Stimulated activated CD8-positive, alpha-beta memory T cell treated with anti-CD3 and anti-CD28 coated beads, Interleukin-2, amount 100 ng/mL, for 1 hour (primary cell): Measurements from ENCODE around the gene FIGLA.
A peak's percentile ranks its signal among the peaks of the same experiment; 100 is the strongest.
"Not testable (repeated sequence)": the region's sequence is repeated elsewhere in the genome, so short reads cannot be mapped to it uniquely, and the experiment has no call there.

Experiments used
- DNase-seq, 2 donors: peaks; one replicate each; pipeline ENCODE4 v3.0.0-alpha.2; 2020; ENCODE audit warnings: low read depth in 2 of 2

Gene FIGLA

DNA sequence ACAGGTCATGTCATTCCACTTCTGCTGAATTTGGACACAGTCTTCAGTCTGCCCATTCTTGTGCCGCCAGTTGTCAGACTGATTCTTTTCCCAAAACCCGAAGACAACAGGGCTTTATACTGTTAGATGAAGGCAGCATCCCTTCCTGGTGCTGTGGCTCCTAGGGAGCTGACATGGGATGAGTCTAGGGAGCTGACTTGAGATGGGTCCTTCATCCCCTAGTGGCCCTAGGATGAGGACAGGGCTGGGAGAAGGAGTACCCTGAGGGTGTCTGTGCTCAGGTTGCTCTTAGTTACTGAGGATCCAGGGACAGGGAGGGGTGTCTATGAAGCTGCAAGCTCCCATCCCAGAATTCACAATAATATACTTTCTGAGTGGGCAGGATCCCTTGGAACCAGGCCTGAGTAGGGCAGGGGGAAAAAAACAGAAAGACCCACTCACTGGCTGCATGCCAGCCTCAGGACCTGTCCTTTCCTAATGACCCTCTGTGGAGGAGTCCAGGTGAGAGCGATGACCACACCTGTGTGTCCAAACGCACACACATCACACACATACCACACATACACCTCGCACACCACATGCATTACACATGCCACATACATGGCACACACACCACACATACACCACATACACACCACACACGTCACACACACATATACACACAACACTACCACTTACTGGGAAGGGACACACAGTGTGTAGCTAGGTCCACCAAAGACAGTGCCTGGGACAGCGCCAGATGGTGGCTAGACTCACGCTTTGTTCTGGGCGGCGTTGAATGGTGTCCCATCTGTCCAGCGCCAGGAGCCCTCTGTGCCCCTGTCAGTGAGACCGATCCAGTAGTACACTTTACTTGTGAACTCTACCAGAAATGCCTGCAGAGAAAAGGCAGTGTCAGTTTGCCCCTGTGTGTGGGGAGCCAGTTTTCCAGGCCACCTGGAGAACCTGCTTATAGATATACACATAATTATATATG, 18.8 kb upstream of the FIGLA start:
- DNase-seq = no peak

DNA sequence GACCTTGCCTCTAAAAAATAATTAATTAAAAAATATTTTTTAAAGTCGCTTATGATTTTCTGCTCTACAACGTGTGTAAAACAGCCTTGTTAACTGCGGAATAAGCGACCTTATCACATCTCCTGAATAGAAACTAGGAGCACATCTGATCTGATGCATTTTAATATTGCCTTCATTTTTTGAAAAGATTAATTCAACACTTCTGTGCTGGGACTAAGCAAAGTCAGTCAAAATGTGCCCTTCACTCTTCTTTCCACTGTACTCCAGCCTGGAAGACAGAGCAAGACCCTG, 17.3 kb upstream of the FIGLA start:
- DNase-seq = no peak

DNA sequence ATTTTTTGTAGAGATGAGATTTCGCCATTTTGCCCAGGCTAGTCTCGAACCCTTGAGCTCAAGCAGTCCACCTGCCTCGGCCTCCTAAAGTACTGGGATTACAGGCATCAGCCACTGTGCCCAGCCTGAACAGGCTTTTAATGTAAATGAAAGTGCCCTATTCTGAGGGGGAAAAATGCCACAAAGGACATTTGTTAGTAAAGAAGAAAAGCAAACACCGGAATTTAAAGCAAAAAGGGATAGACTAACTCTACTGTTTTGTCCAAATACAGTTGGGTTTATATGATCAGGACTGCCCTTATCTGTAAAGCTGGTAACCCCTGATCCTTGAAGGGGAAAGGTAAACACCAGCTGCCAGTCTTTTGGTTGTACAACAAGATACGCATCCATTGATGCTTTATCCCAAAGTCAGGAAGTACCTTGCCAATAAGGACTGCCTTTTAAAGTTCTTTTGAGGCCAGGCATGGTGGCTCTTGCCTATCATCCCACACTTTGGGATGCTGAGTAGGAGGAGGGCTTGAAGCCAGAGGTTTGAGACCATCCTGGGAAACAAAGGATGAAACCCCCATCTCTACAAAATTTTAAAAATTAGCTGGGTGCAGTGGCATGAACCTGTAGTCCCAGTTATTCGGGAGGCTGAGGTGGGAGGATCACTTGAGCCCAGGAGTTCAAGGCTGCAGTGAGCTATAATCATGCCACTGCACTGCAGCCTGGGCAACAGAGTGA, 16.8 kb upstream of the FIGLA start:
- DNase-seq = no peak

DNA sequence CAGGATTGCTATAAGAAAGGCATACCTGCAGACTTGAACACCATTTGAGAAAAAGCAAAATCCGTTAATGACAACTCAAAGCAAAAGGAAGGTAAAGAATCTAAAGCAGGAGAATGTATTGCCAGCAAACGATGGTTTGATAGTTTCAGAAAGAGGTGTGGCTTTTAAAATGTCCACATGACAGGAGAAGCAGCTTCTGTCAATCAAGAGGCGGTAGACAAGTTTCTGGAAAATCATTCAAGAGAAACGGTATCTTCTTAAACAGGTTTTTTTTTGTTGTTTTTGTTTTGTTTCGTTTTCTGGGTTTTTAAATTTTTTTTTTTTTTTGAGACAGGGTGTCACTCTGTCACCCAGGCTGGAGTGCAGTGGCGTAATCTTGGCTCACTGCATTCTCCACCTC, 16.2 kb upstream of the FIGLA start:
- no peak for DNase-seq

DNA sequence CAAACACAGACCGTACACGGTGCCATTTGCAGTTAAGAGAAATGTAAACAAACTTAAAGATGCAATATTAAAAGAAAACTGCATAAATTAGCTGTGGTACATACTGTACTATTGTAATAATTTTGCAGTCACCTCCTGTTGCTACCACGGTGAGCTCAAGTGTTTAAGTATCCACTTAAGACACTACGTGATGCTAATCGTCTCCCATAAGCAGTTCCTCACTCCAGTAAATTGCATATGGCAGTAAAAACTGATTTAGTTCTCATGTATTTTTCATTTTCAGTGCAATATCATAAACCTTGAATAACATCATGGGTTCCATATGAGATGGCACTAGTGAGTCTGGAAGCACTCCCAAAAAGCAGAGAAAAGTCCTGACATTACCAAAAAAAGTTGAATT, 15.6 kb upstream of the FIGLA start:
- no peak for DNase-seq

DNA sequence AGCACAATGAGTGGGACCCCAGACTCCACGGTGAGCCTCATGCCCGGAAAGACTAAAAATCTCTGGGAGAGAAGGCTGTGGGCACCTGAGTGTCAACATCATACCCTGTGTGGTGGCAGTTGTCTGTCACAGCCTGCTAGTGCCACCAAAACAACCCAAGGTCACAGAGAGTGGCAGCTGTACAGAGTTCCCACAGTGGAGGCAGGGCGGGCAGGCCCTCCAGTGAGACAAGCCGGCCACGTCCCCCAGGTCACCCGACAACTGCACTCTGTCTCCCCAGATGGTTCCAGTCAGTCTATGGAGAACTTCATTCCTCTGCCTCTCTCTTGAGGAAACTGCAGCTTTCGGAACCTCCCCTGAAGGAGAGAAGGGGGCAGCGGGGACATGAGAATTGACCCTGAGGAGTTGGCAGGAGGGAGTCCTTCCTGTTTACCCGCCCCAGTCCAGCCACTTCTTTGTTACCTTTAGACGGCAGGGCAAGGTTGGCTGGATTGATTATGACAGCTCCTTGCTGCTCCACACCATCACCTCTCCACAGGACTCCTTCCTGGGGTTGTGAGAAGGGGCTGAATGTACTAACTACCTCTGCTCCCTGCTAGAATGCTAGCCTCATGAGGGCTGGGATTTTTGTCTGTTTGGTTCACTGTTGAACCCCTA, 11.3 kb upstream of the FIGLA start:
- no peak for DNase-seq

DNA sequence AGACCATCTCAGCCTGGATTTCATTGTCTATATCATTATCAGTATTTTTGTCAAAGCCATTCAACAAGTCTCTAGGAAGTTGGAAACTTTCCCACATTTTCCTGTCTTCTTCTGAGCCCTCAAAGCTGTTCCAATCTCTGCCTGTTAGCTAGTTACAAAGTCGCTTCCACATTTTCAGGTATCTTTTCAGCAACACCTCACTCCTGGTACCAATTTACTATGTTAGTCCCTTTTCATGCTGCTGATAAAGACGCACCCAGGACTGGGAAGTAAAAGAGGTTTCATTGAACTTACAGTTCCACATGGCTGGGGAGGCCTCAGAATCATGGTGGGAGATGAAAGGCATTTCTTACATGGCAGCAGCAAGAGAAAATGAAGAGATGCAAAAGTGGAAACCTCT, 9.3 kb upstream of the FIGLA start:
- no peak for DNase-seq

DNA sequence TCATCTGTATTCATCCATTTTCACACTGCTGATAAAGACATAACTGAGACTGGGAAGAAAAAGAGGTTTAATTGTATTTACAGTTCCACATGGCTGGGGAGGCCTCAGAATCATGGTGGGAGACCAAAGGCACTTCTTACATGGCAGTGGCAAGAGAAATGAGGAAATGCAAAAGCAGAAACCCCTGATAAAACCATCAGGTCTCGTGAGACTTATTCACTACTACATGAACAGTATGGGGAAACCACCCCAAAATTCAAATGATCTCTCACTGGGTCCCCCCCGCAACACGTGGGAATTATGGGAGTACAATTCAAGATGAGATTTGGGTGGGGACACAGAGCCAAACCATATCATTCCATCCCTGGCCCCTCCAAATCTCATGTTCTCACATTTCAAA, 7.6 kb upstream of the FIGLA start:
- DNase-seq = not testable (repeated sequence)

DNA sequence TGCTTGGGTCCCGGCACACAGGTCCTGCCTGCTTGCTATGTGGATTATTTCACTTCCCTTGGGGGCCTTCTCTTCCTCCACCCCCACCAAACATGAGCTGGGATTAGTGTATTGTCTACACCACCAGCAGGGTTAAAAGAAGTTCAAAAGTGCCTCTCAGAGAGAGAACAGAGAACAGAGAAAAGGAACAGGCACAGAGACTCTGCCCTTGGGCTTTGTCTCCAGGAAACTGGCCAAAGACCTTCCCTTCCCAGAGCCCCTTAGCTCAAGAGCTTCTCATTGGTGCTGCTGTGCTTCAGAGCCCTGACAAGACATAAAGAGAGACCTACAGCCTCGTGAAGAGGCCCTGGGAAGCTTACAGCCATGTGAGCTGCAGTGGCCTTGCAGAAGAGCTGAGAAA, 7.1 kb upstream of the FIGLA start:
- no peak for DNase-seq

DNA sequence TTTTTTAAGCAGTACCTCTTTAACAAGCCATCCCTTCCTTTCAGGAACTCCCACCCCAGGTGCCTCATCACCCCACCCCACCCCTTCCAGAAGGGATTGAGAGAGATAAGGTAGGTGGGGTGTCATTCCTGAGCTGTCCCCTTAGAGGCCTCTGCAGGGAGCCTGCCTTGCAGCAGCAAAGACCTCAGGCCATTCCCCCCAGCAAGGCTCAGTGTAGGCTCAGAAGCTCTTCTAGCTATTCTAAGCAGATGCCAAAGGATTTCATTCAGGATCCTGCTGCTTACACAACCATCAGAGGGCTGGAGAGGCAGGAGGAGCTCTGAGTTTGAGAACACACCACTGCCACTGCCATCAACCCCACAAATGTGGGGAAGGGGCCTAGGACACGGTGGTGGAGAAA, 5.8 kb upstream of the FIGLA start:
- no peak for DNase-seq

DNA sequence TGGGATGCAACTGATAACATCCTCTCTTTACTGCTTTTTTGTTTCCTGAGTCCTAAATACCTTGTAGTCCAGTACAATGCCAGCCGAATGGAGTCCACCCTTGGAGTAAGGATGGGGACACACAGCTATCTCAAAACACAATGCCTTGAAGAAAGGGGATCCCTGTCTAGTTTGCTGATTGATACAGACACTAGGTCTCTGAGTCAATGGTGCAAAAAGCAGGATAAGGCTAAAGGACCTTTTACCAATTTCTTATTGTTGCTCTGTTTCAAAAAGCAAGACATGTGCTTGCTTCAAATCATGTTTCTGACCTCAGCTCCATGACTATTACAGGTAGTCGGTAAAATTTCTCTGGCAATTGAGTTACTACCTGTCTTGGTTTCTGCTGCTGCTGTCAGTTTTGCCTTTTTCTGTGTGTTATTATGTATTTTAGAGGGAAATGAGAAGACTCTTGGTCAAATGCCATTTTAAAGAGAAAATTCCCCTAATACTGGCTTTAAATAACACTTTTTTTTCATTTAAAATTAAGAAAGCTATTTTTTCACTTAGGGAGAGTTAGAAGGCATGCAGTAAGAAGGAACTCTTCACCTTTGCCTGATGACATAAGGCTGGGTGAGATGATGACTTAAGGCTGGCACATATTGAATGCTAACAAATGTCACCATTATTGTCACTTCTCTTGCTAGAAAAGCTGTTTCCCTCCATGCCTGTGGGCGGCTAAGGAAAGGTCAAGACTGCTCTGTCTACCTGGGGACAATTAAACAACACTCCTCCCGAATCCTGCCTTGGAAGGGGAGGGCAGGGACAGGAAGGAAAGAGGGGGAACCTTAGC, 4.9 kb upstream of the FIGLA start:
- DNase-seq = no peak

DNA sequence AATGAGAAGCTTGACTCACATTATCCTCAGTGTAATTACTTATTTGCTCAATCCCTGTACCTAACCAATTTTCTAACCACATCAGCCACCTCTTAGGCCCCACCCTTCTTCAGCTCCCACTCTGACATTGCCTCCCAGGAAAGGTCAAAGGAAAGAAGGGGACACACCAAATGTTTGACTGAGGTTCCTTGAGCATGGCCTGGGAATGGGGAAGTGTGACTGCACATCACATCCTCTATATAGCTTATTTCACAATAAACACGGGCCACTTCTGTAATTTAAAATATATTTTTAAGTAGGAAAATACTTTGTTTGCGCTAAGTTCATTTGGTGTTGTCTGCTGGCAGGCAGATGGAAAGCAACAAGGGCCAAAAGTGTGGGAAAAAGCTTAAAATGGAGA, 3.0 kb upstream of the FIGLA start:
- no peak for DNase-seq

DNA sequence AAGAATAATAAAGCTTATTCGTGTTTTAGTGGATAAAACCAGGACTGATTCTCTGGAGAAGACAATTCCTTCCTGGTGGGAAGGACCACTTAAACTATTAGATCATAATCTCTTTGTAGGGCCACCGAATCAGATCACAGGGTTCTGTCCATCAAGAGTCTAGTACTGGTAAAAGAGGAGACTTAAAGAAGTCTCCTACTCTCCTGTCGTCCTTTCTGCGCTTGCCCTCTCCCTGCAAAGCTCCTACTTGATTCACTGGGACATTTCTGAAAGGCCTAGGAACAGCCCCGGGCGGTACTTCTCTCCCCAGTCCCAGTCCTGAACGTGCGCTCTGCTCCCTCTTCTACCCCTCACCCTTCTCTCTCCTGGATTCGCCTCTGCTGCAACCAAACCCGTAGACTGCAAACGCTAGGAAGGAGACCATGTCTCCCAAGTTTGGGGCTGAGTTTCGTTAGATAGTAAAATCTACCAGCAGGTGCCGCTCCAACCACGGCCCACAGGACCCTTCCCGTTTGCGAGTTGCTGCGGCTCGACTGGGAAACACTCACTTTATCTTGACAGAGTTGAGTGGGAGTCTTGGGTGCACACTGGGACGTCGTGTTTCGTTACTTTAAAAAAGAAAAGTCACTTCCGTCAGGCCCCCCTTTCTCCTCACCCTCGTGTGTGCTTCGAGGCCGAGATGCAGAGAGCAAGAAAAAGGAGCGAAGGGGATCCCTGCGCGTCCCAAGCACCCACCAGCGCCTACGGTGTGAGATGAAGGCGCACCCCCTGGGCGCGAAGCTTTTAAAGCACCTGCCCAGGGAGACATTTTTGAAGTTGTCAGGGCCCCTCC, 923 bp downstream of the FIGLA start:
- peak; percentile 29 to 38 for DNase-seq

DNA sequence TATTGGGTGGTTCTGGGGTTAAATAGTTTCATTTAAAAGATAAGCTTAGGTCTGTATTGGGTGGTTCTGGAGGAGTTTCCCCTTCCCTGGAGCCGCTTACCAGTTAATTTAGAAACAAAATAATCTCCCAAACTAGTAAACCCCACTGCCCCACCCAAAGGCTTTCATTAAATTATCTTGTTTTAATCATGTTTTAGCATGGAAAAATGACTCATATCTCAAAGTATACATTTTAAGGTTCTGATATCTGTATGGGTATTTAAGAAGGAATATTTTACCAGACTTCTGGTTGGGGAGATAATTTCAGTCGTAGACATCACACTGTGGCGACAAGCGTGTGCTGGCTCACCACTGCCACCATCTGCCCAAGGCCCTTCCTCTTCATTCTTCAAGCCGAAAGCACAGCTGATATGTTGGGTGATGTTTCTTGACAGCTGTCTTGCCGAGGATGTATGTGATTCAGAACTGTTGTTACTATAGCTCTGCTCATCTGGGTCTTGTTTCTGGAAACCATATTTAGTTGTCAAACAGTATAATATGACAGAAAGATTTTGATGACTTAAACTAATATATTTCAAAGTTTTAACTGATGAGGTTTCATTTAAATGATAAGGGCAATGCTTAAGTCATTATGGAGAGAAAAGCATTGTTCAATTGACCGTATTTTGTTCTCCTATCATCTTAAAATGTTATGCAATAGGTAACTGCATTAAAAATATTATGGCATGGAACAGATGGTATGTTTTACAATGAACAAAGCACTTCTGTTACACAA, 5.1 kb downstream of the FIGLA start:
- DNase-seq = no peak

DNA sequence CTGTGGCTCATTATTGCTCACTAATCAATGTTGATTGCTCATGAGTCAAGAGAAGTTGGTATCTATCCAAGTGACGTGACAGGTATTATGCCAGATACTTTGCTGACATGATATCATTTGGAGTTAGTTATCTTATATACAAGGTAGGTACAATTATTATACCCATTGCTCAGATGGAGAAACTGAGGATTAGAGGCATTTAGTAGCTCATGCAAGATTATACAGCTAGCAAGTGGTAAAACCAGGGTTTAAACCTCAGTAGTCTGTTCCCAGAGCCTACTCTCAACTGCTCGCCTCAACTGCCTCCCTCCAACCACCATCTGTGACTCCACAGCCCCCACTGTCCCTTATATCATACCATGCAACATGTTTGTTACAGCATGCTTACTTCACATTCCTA, 6.1 kb downstream of the FIGLA start:
- no peak for DNase-seq

DNA sequence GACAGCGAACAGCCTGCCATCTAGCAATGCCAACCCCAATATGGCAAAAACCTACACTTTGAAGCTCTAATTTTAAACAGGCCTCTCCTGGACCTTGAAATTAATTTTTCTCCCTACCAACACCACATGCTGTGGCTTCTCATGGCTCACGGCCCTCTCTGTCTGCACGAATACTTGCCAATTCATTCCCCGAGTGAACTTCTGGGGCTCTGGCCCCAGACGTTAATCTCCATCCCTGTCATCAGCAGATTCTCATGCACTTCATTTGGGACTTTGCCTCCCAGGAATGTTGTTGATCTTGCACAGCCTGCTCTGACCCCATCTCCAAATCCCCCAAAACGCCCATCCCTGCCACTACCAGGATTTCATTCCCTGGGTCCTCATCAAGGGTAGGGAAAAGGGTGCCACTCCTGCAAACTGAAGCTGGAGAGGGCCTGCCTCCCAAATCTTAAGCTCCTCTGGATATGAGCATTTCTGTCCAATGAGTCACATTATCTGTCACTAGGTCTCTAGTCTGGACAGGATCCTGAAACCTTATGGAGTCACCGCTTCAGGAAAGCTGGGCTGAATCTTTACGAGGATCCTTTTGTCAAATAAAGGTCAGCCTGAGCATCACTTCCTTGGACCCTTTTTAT, 10.4 kb downstream of the FIGLA start:
- DNase-seq = no peak

DNA sequence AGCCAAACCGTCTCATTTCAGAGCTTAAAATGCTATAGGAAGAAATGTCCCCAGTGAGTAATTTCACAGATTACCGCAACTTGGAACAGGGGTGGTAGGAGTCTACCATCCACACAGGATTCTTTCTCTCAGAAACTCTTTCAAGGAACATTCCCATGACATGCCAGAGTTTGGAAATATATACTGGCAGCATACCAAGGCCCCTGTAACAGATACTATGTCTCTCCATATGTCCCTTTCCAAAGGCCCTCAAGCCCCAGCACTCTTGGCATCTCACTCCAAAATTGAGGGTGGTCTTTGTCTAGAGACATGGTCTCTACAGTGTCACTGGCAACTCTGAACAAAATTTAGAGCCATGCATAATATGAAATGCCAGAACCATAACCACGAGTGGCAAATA, 11.0 kb downstream of the FIGLA start:
- DNase-seq = no peak

DNA sequence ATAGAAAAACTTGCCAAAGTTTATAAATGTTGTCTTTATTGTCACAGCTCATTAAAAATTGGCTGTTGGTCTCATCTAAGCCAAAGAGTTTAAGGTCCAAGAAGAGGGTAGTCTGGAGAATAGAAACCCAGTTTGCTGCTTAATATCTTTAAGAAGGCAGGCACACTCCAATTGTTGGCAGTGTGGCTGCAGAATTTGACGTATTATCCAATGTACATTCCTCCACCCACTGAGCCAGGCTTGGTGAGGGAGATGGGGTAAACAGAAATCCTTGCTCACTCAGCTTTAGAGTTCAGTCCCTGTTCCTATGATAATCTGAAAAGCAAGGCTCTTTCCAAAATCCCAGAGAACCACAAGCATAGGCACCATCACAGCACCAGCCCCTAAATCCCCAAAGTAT, 11.8 kb downstream of the FIGLA start:
- no peak for DNase-seq

DNA sequence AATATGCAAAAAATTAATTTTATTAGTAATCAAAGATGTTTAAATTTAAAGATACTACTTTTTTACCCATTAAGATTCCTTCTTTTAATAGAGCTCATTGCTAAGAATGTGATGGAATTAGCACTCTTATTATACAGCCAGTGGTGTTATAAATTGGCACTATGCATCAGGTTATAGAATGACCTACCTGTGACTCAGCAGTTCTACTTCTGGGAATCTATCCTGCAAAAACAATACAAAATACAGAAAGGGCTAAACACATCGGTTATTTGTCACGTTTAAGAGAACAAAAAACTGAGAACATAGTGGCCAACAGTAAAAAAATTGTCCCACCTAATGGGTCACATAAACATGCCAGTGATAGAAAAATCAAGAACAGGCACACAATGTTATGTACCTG, 13.0 kb downstream of the FIGLA start:
- no peak for DNase-seq

DNA sequence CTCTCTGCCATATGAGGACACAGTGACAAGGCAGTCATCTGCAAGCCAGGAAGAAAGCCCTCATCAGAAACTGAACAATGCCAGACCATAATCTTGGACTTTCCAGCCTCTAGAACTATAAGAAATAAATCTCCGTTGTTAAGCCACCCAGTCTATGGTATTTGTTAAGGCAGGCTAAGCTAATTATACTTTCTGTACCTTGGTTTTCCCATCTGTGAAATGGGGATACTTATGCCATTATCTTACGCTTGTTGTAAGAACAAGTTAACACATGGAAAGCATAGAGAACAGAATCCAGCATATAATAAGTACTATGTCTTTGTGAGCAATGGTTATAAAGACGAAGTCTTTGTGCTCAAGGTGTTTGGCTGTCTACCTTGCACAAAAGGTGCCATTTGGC, 14.2 kb downstream of the FIGLA start:
- DNase-seq = no peak
